ENCODE data around the gene DNAH6.

- TF ChIP-seq GATA3 (IDR thresholded peaks at IDR 0.05; ENCODE audit: low read depth, low read length) (no peak), GATA2 (IDR thresholded peaks at IDR 0.05; ENCODE audit: low read depth, low read length) (no peak)
These were observed 330.4 kb downstream of the DNAH6 start for GRCh38 chr2:84846741-84847142.

Data from SH-SY5Y (cell line).